Uterus (tissue), 4 donors: ENCODE data around the gene FGF14. TPM values are rescaled to one million over a fixed set of nuclear protein-coding genes. Genes with fewer than 3 reads are reported as not detected.

Experiments used
- DNase-seq, 2 donors: peaks; one replicate each; pipeline ENCODE4 v3.0.0-alpha.2; 2019 to 2020
- H3K27ac ChIP-seq, 2 donors: fragments of 200-600 bp; sonication (generic); 1 replicate in 1 of 2; 2 replicates in 1 of 2; pipeline ENCODE4 v1.5.1; 2016 to 2018
- H3K27me3 ChIP-seq, 2 donors: fragments of 200-600 bp; sonication (generic); one replicate each; pipeline ENCODE4 v1.5.1; 2018 to 2019; ENCODE audit warnings: control low read depth in 1 of 2
- H3K36me3 ChIP-seq, 2 donors: fragments of 200-600 bp; sonication (generic); one replicate each; pipeline ENCODE4 v1.5.1; 2019; ENCODE audit warnings: control low read depth in 1 of 2
- H3K4me1 ChIP-seq, 2 donors: fragments of 200-600 bp; sonication (generic); one replicate each; pipeline ENCODE4 v1.5.1; 2018 to 2019; ENCODE audit warnings: control low read depth in 1 of 2
- H3K4me3 ChIP-seq, 2 donors: fragments of 200-600 bp; sonication (generic); 1 replicate in 1 of 2; 2 replicates in 1 of 2; pipeline ENCODE4 v1.5.1; 2018 to 2019; ENCODE audit warnings: mild to moderate bottlenecking in 1 of 2
- H3K9me3 ChIP-seq, 2 donors: fragments of 200-600 bp; sonication (generic); one replicate each; pipeline ENCODE4 v1.5.1; 2019; ENCODE audit warnings: control low read depth in 1 of 2
- POLR2A ChIP-seq, 2 donors: fragments of 450-650 bp; IDR thresholded peaks; one replicate each; pipeline ENCODE4 v1.6.1; 2016; ENCODE audit warnings: antibody characterized with exemption in 2 of 2, mild to moderate bottlenecking in 1 of 2, moderate library complexity in 1 of 2
- intact Hi-C: fragments of 100-400 bp; cut with DNase I; formaldehyde crosslinking; loops from one replicate; pipeline ENCODE4 v1.15.1; 2023; ENCODE audit warnings: low total_unique reads
- total RNA-seq, 4 donors: library from RNA; depleted of rRNA in 3 of 4; stranded (reverse); fragments of >200 nt in 3 of 4; gene quantifications; one replicate each; pipeline versions ENCODE4 v1.1.0 to v1.2.4, GENCODE V29; 2014 to 2023
- TF ChIP-seq, protein P1 (sequence below), 4 experiments: fragments of 200-600 bp in 2 of 4; fragments of 450-650 bp in 2 of 4; sonication (generic) in 2 of 4; IDR thresholded peaks; one replicate each; pipeline ENCODE4 v1.5.1; 2016 to 2019; ENCODE audit warnings: antibody characterized with exemption in 4 of 4, mild to moderate bottlenecking in 2 of 4, moderate library complexity in 1 of 4
- donor health status: DM: yes; HTN: yes; CAD: no.

FGF14 gene
- total RNA-seq, 4 donors from 2014 or later: under 0.01 to 0.98 (median 0.62) TPM; not detected in 1

DNA sequence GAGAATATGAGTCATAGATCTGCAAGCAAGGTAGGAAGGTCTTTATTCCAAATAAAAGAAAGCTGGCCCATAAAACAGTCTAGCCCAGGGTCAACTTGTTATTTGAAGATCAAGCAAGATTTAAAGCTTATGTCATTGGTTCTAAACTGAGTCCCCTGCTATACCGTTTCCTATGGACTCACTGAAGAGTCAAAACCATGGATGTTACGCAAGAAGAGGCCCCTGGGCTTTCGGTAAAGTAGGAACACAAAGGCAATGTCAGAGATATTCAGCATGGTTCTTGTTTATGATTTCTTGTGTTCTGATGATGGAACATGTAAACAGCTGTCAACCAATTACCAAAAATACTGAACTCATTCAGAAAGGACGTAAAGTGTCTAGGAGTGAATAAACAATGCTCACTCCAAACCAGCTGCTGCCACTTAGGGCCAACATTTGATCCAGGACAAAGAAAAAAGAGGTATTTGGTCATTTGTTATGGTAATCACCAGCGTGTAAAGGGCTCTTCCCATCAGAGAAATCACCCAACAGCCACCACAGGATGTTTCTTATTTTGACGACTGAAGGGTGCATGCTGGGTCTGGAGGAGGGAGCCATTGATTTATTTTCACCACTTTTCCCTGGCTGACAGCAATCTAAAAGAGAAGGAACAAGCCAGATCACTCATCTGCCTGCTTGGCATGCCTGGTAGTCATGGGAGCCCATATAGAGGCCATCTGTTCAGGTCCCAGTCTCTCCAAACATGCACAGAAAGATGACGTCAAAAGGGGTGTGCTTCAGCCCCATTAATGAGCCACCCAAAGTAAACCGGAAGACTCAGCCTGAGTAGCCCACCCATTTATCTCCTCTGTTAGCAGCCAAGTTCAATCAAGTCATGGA lies 68.3 kb downstream of the FGF14 start:
- TF ChIP-seq, protein P1, sequence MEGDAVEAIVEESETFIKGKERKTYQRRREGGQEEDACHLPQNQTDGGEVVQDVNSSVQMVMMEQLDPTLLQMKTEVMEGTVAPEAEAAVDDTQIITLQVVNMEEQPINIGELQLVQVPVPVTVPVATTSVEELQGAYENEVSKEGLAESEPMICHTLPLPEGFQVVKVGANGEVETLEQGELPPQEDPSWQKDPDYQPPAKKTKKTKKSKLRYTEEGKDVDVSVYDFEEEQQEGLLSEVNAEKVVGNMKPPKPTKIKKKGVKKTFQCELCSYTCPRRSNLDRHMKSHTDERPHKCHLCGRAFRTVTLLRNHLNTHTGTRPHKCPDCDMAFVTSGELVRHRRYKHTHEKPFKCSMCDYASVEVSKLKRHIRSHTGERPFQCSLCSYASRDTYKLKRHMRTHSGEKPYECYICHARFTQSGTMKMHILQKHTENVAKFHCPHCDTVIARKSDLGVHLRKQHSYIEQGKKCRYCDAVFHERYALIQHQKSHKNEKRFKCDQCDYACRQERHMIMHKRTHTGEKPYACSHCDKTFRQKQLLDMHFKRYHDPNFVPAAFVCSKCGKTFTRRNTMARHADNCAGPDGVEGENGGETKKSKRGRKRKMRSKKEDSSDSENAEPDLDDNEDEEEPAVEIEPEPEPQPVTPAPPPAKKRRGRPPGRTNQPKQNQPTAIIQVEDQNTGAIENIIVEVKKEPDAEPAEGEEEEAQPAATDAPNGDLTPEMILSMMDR (IDR thresholded peaks at IDR 0.05): no peak
- TF ChIP-seq POLR2A (IDR thresholded peaks at IDR 0.05): no peak
- no peaks in the 10 kb centered on the region for H3K9me3 ChIP-seq
- no peak for DNase-seq
- H3K27me3 ChIP-seq: no peaks in the 10 kb centered on the region
- no peaks in the 10 kb centered on the region for H3K4me1 ChIP-seq
- no peak overlapping the region for H3K4me3 ChIP-seq
- intact Hi-C loops: no loop called here
- no peak overlapping the region for H3K27ac ChIP-seq
- no peaks in the 10 kb centered on the region for H3K36me3 ChIP-seq

DNA sequence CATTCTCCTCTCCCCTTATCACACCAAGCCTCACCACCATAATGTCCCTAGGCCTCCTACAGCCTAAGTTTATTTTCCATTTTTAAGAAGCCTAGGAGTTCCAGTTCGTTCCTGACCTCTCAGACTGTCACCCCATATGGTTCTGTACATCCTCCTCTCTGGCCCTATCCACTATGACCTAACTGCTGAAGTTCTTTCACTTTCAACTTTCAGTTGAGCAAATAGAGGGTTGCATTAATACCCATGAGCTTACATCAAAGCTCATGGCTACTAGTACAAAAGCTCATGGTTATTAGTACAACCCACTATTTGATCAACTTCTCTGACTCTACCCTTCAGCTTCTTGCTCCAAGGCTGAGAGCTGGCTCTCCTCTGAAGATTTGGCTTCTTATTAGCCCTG lies 72.9 kb downstream of the FGF14 start:
- Histone ChIP-seq H3K27me3 (no peaks in the 10 kb centered on the region), H3K36me3 (no peaks in the 10 kb centered on the region), H3K4me3 (no peak overlapping the region), H3K27ac (no peak overlapping the region), H3K4me1 (no peaks in the 10 kb centered on the region), H3K9me3 (no peaks in the 10 kb centered on the region)
- TF ChIP-seq, protein P1 (IDR thresholded peaks at IDR 0.05): no peak
- no peak for TF ChIP-seq POLR2A (IDR thresholded peaks at IDR 0.05)
- intact Hi-C loops: no loop called here
- DNase-seq: no peak

DNA sequence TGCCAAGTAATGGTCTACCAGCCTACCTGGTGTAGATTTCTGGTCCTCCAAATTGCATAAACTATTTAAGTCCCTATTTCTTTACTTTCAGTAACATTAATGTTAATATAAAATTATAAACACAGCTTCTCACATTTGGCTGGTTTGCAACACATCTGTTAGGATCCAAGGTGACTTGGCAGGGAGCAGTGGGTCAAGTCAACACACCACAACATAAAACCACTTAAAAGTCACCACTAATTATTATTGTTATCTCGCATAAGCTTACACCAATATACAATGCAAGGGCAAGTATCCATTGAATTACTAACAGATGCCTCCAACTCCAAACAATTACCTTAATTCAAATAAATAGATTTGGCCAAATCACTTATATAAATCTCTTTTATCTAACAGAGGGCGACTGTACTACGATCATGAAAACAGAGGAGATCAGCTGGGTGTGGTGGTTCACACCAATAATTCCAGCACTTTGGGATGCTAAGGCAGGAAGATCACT lies 74.7 kb downstream of the FGF14 start:
- Histone ChIP-seq H3K27ac (no peak overlapping the region), H3K4me1 (no peaks in the 10 kb centered on the region), H3K36me3 (no peaks in the 10 kb centered on the region), H3K4me3 (no peak overlapping the region), H3K27me3 (no peaks in the 10 kb centered on the region), H3K9me3 (no peaks in the 10 kb centered on the region)
- intact Hi-C loops: no loop called here
- no peak for TF ChIP-seq POLR2A (IDR thresholded peaks at IDR 0.05)
- TF ChIP-seq, protein P1 (IDR thresholded peaks at IDR 0.05): no peak
- no peak for DNase-seq

DNA sequence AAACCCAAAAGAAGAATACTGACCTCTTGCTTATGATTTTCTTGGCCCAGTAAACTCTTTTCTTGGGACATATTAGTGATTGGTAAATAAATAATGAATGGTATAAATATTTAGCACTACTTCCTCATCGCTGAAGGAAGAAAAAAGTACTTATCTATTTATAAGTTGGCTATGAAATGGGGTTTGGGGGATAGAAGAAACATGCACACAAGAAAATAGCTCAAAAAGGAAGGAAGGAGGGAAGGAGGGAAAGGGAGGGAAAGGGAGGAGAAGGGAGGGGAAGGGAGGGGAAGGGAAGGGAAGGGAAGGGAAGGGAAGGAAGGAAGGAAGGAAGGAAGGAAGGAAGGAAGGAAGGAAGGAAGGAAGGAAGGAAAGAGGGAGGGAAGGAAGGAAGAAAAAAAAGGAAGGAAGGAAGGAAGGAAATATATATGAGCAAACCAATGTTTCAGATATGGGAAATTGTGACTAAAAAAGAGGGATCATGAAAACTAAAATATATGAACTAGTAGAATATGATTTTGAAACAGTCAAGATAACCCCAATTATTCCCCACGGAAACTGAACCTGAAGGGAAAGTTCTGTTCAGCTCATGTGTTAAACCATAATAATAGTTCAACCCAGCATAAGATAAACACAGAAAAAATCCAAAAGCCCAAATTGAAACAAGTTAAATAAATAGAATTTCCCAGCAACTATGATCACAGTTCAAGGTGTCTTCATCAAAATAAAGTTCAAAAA lies 75.3 kb downstream of the FGF14 start:
- Histone ChIP-seq H3K9me3 (no peaks in the 10 kb centered on the region), H3K4me1 (no peaks in the 10 kb centered on the region), H3K4me3 (no peak overlapping the region), H3K27me3 (no peaks in the 10 kb centered on the region), H3K27ac (no peak overlapping the region), H3K36me3 (no peaks in the 10 kb centered on the region)
- intact Hi-C loops: no loop called here
- TF ChIP-seq, protein P1 (IDR thresholded peaks at IDR 0.05): no peak
- no peak for TF ChIP-seq POLR2A (IDR thresholded peaks at IDR 0.05)
- no peak for DNase-seq

DNA sequence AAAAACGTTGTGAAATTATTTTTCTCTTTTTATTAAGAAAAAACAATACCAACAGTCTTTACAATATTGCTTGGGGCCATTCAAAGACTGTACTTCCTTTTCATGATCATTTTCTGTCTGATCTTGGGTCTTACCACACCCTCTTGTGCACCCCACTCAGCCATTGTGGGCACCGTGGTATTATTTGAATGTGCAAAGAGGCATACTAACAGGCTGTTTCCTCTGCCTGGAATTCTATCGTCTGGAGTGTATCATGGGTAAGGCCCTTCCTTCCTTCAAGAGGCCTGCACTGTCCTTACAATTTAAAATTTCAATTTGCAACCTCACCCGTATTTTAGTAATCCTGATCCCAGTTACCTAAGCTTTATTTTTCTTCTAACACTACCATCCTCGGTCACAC lies 76.5 kb downstream of the FGF14 start:
- no peak overlapping the region for H3K4me3 ChIP-seq
- TF ChIP-seq, protein P1 (IDR thresholded peaks at IDR 0.05): no peak
- TF ChIP-seq POLR2A (IDR thresholded peaks at IDR 0.05): no peak
- H3K27ac ChIP-seq: no peak overlapping the region
- H3K4me1 ChIP-seq: no peaks in the 10 kb centered on the region
- no peaks in the 10 kb centered on the region for H3K36me3 ChIP-seq
- intact Hi-C loops: no loop called here
- no peaks in the 10 kb centered on the region for H3K9me3 ChIP-seq
- DNase-seq: no peak
- no peaks in the 10 kb centered on the region for H3K27me3 ChIP-seq
